SK-N-SH (cell line): ENCODE results near the gene FOS.

Source experiments
- CTCF ChIP-seq: fragments of 200-600 bp; sonication (generic); IDR thresholded peaks from 2 replicates; pipeline ENCODE4 v1.6.1; 2017; ENCODE audit warnings: antibody characterized with exemption, mild to moderate bottlenecking, moderate library complexity
- FOXJ3 ChIP-seq: sonication (generic); formaldehyde crosslinking; IDR thresholded peaks from 2 replicates; pipeline ENCODE4 v1.5.1; 2020; ENCODE audit warnings: mild to moderate bottlenecking, missing genetic modification reagents
- JUND ChIP-seq: IDR thresholded peaks from 2 replicates; pipeline ENCODE4 v1.4.0; 2012
- POLR2AphosphoS5 ChIP-seq: IDR thresholded peaks from 2 replicates; pipeline ENCODE4 v1.6.1; 2012; ENCODE audit warnings: low read depth, low read length
- TAF1 ChIP-seq: IDR thresholded peaks from 2 replicates; pipeline ENCODE4 v1.6.1; 2012; ENCODE audit warnings: low read depth, mild to moderate bottlenecking, low read length, moderate library complexity, borderline replicate concordance
- USF2 ChIP-seq: fragments of 150-350 bp; IDR thresholded peaks from 2 replicates; pipeline ENCODE4 v1.6.1; 2017; ENCODE audit warnings: antibody characterized with exemption, low read length, low read depth, borderline replicate concordance
- TF ChIP-seq, protein P1 (sequence below): IDR thresholded peaks from 2 replicates; pipeline ENCODE4 v1.4.0; 2012; ENCODE audit warnings: low read depth
- TF ChIP-seq, protein P2 (sequence below): IDR thresholded peaks from 2 replicates; pipeline ENCODE4 v1.4.0; 2012; ENCODE audit warnings: low read depth, borderline replicate concordance

- TF ChIP-seq CTCF (no peak), TAF1 (no peak), FOXJ3 (CRISPR knock-in tag) (no peak), POLR2AphosphoS5 (no peak), JUND (no peak), USF2 (no peak)
- TF ChIP-seq, protein P1, sequence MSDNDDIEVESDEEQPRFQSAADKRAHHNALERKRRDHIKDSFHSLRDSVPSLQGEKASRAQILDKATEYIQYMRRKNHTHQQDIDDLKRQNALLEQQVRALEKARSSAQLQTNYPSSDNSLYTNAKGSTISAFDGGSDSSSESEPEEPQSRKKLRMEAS = no peak
- TF ChIP-seq, protein P2, sequence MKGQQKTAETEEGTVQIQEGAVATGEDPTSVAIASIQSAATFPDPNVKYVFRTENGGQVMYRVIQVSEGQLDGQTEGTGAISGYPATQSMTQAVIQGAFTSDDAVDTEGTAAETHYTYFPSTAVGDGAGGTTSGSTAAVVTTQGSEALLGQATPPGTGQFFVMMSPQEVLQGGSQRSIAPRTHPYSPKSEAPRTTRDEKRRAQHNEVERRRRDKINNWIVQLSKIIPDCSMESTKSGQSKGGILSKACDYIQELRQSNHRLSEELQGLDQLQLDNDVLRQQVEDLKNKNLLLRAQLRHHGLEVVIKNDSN = no peak
These were observed 5.2 kb upstream of the FOS start for GRCh38 chr14:75273272-75274049.
